Osteocyte (in vitro differentiated cells): ENCODE results near the gene ZFPL1. TPM values are rescaled to one million over a fixed set of nuclear protein-coding genes. Genes with fewer than 3 reads are reported as not detected.

Experiments
- DNase-seq: peaks from one replicate; pipeline ENCODE4 v3.0.0; 2021; ENCODE audit warnings: mixed read lengths; ENCODE audit not compliant: unreplicated experiment; ENCODE audit errors: extremely low spot score
- H3K27ac Mint-ChIP-seq: one replicate; pipeline ENCODE4 v1.8.0; 2021; ENCODE audit warnings: mild to moderate bottlenecking, mixed read lengths; ENCODE audit not compliant: unreplicated experiment
- H3K27me3 Mint-ChIP-seq: one replicate; pipeline ENCODE4 v1.8.0; 2021; ENCODE audit warnings: mixed read lengths; ENCODE audit not compliant: unreplicated experiment
- H3K36me3 Mint-ChIP-seq: one replicate; pipeline ENCODE4 v1.8.0; 2021; ENCODE audit warnings: mixed read lengths; ENCODE audit not compliant: unreplicated experiment
- H3K4me1 Mint-ChIP-seq: one replicate; pipeline ENCODE4 v1.8.0; 2021; ENCODE audit warnings: mixed read lengths; ENCODE audit not compliant: unreplicated experiment
- H3K4me3 Mint-ChIP-seq: one replicate; pipeline ENCODE4 v1.8.0; 2021; ENCODE audit warnings: mild to moderate bottlenecking, moderate library complexity, mixed read lengths; ENCODE audit not compliant: unreplicated experiment
- H3K9me3 Mint-ChIP-seq: one replicate; pipeline ENCODE4 v1.8.0; 2021; ENCODE audit warnings: mixed read lengths; ENCODE audit not compliant: unreplicated experiment
- total RNA-seq: library from RNA; stranded (reverse); gene quantifications from 2 replicates; pipeline ENCODE4 v1.2.1, GENCODE V29; 2021
- TF ChIP-seq, protein P1 (sequence below): fragments of 200-600 bp; sonication (generic); IDR thresholded peaks from 2 replicates; pipeline ENCODE4 v1.5.0; 2021; ENCODE audit warnings: antibody characterized with exemption, mild to moderate bottlenecking, moderate library complexity

ZFPL1 gene
- total RNA-seq, 1 donor from 2014 or later, result 55.3 TPM

DNA sequence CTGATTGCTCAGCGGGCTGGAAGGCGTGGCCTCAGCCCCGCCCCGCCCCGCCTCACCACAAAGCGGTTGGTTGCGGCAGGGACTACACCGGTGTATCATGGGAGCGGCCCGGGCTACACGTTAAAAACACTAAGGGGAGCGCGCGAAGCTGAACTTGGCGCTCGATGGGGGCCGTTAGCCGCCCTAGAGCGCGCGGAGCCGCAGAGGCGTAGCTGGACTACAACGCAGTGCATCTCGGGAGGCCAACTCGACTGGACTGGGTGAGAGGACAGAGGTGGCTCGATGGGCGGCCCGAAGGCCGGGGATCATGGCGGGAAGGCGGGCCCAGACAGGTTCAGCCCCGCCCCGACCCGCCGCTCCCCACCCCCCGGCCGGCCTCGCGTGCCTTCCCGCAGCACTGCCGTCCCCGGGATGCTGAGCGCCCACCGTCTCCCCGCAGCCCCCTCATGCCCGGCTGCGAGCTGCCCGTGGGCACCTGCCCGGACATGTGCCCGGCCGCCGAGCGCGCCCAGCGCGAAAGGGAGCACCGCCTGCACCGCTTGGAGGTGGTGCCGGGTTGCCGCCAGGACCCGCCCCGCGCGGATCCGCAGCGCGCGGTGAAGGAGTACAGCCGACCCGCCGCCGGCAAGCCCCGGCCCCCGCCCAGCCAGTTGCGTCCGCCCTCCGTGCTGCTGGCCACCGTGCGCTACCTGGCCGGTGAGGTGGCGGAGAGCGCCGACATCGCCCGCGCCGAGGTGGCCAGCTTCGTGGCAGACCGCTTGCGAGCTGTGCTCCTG lies 43.0 kb upstream of the ZFPL1 start, which contains the start of gene SAC3D1:
TSS of gene SAC3D1 (plus strand) at position 364 of the 776 bp plus-strand sequence. CDS start at position 447, 83 bp downstream.
- no peaks in the 10 kb centered on the region for H3K9me3 Mint-ChIP-seq
- H3K4me3 Mint-ChIP-seq, result peak within 1 kb of the TSS; percentile 86
- H3K27ac Mint-ChIP-seq, result peak within 1 kb of the TSS; percentile 96
- TF ChIP-seq, protein P1, sequence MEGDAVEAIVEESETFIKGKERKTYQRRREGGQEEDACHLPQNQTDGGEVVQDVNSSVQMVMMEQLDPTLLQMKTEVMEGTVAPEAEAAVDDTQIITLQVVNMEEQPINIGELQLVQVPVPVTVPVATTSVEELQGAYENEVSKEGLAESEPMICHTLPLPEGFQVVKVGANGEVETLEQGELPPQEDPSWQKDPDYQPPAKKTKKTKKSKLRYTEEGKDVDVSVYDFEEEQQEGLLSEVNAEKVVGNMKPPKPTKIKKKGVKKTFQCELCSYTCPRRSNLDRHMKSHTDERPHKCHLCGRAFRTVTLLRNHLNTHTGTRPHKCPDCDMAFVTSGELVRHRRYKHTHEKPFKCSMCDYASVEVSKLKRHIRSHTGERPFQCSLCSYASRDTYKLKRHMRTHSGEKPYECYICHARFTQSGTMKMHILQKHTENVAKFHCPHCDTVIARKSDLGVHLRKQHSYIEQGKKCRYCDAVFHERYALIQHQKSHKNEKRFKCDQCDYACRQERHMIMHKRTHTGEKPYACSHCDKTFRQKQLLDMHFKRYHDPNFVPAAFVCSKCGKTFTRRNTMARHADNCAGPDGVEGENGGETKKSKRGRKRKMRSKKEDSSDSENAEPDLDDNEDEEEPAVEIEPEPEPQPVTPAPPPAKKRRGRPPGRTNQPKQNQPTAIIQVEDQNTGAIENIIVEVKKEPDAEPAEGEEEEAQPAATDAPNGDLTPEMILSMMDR, result no peak
- no peaks in the 10 kb centered on the region for H3K27me3 Mint-ChIP-seq
- H3K4me1 Mint-ChIP-seq, result peaks cover 19% of the 10 kb centered on the region
- peaks cover 12% of the 10 kb centered on the region for H3K36me3 Mint-ChIP-seq
- DNase-seq, result peak; percentile 93

DNA sequence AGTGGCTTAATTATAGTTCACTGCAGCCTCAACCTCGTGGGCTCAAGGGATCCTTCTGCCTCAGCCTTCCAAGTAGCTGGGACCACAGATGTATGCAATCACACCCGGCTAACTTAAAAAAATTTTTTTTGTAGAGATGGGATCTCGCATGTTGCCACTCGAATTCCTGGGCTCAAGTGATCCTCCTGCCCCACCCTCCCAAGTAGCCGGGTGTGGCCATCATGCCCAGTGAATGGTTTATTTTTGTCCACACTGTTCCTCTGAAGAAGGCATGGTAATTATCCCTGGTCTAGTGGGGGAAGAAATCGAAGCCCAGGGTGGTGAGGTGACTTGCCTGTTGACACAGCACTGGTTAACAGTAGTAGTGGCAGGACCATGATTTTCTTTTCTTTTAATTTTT lies 41.1 kb upstream of the ZFPL1 start:
- TF ChIP-seq, protein P1, result no peak
- DNase-seq, result no peak
- H3K9me3 Mint-ChIP-seq, result no peaks in the 10 kb centered on the region
- H3K4me1 Mint-ChIP-seq, result peaks cover 17% of the 10 kb centered on the region
- H3K36me3 Mint-ChIP-seq, result peaks cover 12% of the 10 kb centered on the region
- peak overlapping the region; percentile 23 for H3K27ac Mint-ChIP-seq
- H3K4me3 Mint-ChIP-seq, result peak overlapping the region; percentile 81
- H3K27me3 Mint-ChIP-seq, result no peaks in the 10 kb centered on the region

DNA sequence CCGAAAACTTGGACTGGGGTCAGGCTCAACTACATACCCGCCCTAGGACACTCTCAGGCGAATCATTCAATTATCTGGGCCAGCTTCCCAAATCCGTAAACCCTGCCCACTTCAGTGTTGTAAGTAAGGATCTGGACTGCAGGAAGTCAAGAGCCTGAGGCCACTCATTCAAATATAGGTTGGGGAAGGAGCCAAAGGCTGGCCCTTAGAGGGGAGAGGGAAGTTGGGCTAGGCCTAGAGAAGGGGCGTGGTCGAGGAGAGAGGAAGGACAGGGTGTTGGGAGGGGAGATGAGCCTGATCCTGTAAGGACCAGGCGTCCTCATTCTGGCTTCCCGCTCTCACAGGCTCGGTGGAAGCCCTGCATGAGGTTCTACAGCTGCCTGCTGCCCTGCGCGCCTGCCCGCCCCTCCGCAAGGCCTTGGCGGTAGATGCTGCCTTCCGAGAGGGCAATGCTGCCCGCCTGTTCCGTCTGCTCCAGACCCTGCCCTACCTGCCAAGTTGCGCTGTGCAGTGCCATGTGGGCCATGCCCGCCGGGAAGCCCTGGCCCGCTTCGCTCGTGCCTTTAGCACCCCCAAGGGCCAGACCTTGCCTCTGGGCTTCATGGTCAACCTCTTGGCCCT lies 40.0 kb upstream of the ZFPL1 start:
- no peak for DNase-seq
- peaks cover 17% of the 10 kb centered on the region for H3K4me1 Mint-ChIP-seq
- H3K27ac Mint-ChIP-seq, result no peak overlapping the region
- no peak overlapping the region for H3K4me3 Mint-ChIP-seq
- H3K9me3 Mint-ChIP-seq, result no peaks in the 10 kb centered on the region
- H3K27me3 Mint-ChIP-seq, result no peaks in the 10 kb centered on the region
- TF ChIP-seq, protein P1, result no peak
- H3K36me3 Mint-ChIP-seq, result peaks cover 10% of the 10 kb centered on the region

DNA sequence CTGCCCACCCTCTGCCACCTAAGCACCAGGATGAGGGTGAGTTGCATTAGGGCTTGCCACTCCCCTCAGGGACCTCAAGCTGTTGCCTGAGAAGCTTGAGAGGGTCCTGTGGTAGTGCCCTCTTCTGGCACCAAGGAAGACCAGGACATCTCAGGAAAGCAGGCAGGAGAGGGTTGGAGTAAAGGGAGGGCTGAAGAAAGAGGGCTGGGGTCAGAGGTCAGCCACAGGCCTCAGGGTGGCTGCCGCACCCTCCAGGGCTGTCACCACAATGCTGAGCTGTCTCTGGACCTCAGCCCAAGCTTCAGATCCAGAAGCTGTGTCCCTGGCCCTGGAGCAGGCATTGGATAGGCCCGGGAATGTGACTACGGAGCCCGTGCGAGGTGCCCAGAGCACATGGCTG lies 39.0 kb upstream of the ZFPL1 start:
- Mint-ChIP-seq H3K27me3 (no peaks in the 10 kb centered on the region), H3K27ac (no peak overlapping the region), H3K4me1 (peaks cover 17% of the 10 kb centered on the region), H3K36me3 (peaks cover 9% of the 10 kb centered on the region), H3K4me3 (no peak overlapping the region), H3K9me3 (no peaks in the 10 kb centered on the region)
- TF ChIP-seq, protein P1, result no peak
- no peak for DNase-seq

DNA sequence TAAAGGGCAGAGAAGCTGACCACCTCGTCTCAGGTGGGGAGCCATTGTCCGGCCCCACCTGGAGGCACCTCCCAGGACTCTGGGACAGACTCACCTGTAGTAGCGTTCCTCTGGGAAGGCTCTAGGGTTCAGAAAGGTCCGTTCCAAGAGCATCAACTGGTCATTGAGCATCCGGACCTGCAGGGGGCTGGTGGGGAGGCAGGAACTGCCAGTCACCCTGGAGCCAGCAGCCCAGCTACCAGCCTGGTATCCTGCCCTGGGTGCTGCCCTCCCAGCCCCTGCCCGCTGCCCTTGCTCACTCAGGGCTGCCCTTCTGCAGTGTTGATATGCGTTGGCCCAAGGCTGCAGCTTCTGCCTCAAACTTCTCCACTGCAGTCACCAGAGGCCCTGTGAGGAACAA lies 38.3 kb upstream of the ZFPL1 start:
- DNase-seq, result no peak
- Mint-ChIP-seq H3K9me3 (no peaks in the 10 kb centered on the region), H3K27ac (no peak overlapping the region), H3K4me3 (no peak overlapping the region), H3K4me1 (peaks cover 14% of the 10 kb centered on the region), H3K27me3 (no peaks in the 10 kb centered on the region), H3K36me3 (peaks cover 9% of the 10 kb centered on the region)
- TF ChIP-seq, protein P1, result no peak
